Activated B cell treated with CpG ODN at 0.5 μM for 24 hours (primary cell): ENCODE measurements around the gene EEF1AKMT3. TPM values are rescaled to one million over a fixed set of nuclear protein-coding genes. Genes with fewer than 3 reads are reported as not detected.
A peak's percentile ranks its signal among the peaks of the same experiment; 100 is the strongest.
"Not testable (repeated sequence)": the region's sequence is repeated elsewhere in the genome, so short reads cannot be mapped to it uniquely, and the experiment has no call there.

Source experiments
- ATAC-seq: fragments of 200-7000 bp; cut with Tn5 transposase; one replicate; pipeline ENCODE4 v1.10.0; 2021; ENCODE audit warnings: low read depth, mild to moderate bottlenecking, moderate library complexity
- CTCF ChIA-PET: fragments of 350-600 bp; sonication (Branson Sonifier 250); formaldehyde crosslinking; loops from one replicate; lab custom pipeline; 2021; ENCODE audit warnings: antibody characterized with exemption; lab: Charles Lee
- POLR2A ChIA-PET: fragments of 350-600 bp; sonication (Branson Sonifier 250); formaldehyde crosslinking; loops from one replicate; lab custom pipeline; 2021; ENCODE audit warnings: antibody characterized with exemption; lab: Charles Lee
- DNase-seq: peaks from one replicate; pipeline ENCODE4 v3.0.0; 2022
- H3K27ac Mint-ChIP-seq: one replicate; pipeline ENCODE4 v1.8.0; 2020; ENCODE audit warnings: mixed read lengths
- H3K27me3 Mint-ChIP-seq: one replicate; pipeline ENCODE4 v1.8.0; 2021; ENCODE audit warnings: mixed read lengths
- H3K36me3 Mint-ChIP-seq: one replicate; pipeline ENCODE4 v1.8.0; 2021; ENCODE audit warnings: low read depth, mixed read lengths
- H3K4me1 Mint-ChIP-seq: one replicate; pipeline ENCODE4 v1.8.0; 2021; ENCODE audit warnings: mixed read lengths
- H3K4me3 Mint-ChIP-seq: one replicate; pipeline ENCODE4 v1.8.0; 2020; ENCODE audit warnings: mild to moderate bottlenecking, mixed read lengths
- H3K9me3 Mint-ChIP-seq: one replicate; pipeline ENCODE4 v1.8.0; 2020; ENCODE audit warnings: mixed read lengths
- CTCF ChIP-seq: fragments of 200-600 bp; IDR thresholded peaks from one replicate; pipeline ENCODE4 v1.8.0; 2022; ENCODE audit warnings: antibody characterized with exemption, mild to moderate bottlenecking
- intact Hi-C: fragments of 100-400 bp; cut with micrococcal nuclease; formaldehyde crosslinking; loops from one replicate; pipeline ENCODE4 v1.15.1; 2024
- total RNA-seq: library from RNA; stranded (reverse); gene quantifications from 2 replicates; pipeline ENCODE4 v1.2.3, GENCODE V29; 2022

EEF1AKMT3 gene
- total RNA-seq, 1 donor from 2014 or later: 0.60 TPM

- intact Hi-C loops: no loop called here
- no peak for TF ChIP-seq CTCF
- Mint-ChIP-seq H3K4me1 (peaks cover 40% of the 10 kb centered on the region), H3K9me3 (no peaks in the 10 kb centered on the region), H3K36me3 (peaks cover 31% of the 10 kb centered on the region), H3K27me3 (peaks cover 10% of the 10 kb centered on the region), H3K27ac (no peak overlapping the region), H3K4me3 (peak overlapping the region; percentile 38)
- ATAC-seq (no peak), DNase-seq (no peak)
- ChIA-PET CTCF (no interaction called here), POLR2A (interaction anchor here (1.2 to 6.7 kb wide), 2 partner anchors 13 kb away, joined by 3 to 34 read pairs; partner anchors contain the start of genes MARCHF9 and TSFM)
Observed at GRCh38 chr12:57769594-57769993, 2.8 kb upstream of the EEF1AKMT3 start.

GRCh38 chr12:57770734-57771133 is 1.7 kb upstream of the EEF1AKMT3 start:
- H3K9me3 Mint-ChIP-seq: no peaks in the 10 kb centered on the region
- H3K4me1 Mint-ChIP-seq: peaks cover 29% of the 10 kb centered on the region
- DNase-seq (no peak), ATAC-seq (no peak)
- peaks cover 31% of the 10 kb centered on the region for H3K36me3 Mint-ChIP-seq
- intact Hi-C loops: no loop called here
- peaks cover 9% of the 10 kb centered on the region for H3K27me3 Mint-ChIP-seq
- TF ChIP-seq CTCF: no peak
- peak overlapping the region; percentile 44 for H3K4me3 Mint-ChIP-seq
- H3K27ac Mint-ChIP-seq: no peak overlapping the region
- ChIA-PET POLR2A (interaction anchor here (1.2 to 6.7 kb wide), 2 partner anchors 12 to 14 kb away, joined by 3 to 34 read pairs; partner anchors contain the start of genes MARCHF9 and TSFM), CTCF (no interaction called here)

- H3K9me3 Mint-ChIP-seq: no peaks in the 10 kb centered on the region
- H3K4me3 Mint-ChIP-seq: peak overlapping the region; percentile 98
- H3K4me1 Mint-ChIP-seq: peaks cover 25% of the 10 kb centered on the region
- TF ChIP-seq CTCF: no peak
- intact Hi-C loops: no loop called here
- POLR2A ChIA-PET: interaction anchor here (0.9 to 1.3 kb wide), 4 partner anchors 10 to 73 kb away, joined by 4 to 11 read pairs (median 7); partner anchors contain the start of gene TSFM
- CTCF ChIA-PET: no interaction called here
- DNase-seq (no peak), ATAC-seq (peak; percentile 75)
- H3K36me3 Mint-ChIP-seq: peaks cover 31% of the 10 kb centered on the region
- H3K27ac Mint-ChIP-seq: peak overlapping the region; percentile 98
- peaks cover 6% of the 10 kb centered on the region for H3K27me3 Mint-ChIP-seq
Observed at GRCh38 chr12:57771236-57771872, 1.1 kb upstream of the EEF1AKMT3 start.

- Mint-ChIP-seq H3K9me3 (no peaks in the 10 kb centered on the region), H3K4me3 (peak within 1 kb of the TSS; percentile 98), H3K4me1 (peaks cover 19% of the 10 kb centered on the region), H3K36me3 (peaks cover 31% of the 10 kb centered on the region), H3K27me3 (peaks cover under 1% of the 10 kb centered on the region), H3K27ac (peak within 1 kb of the TSS; percentile 98)
- intact Hi-C loops: loop anchor here (1.0 kb wide), 4 partner anchors 10 to 28 kb away; partner anchors contain the start of genes CDK4 and TSFM
- POLR2A ChIA-PET: interaction anchor here (0.5 to 1.3 kb wide), 12 partner anchors 9 to 317 kb away, joined by 3 to 11 read pairs (median 4); partner anchors contain the start of genes CDK4, CTDSP2, INHBE and TSFM
- DNase-seq (peak; percentile 81), ATAC-seq (peak; percentile 91)
- TF ChIP-seq CTCF: no peak
- CTCF ChIA-PET: interaction anchor here (0.7 kb wide), 1 partner anchor 133 kb away, joined by 4 read pairs; no protein-coding TSS in a partner anchor
Observed at GRCh38 chr12:57771873-57772428, 463 bp upstream of the EEF1AKMT3 start, which contains the start of gene METTL1. METTL1 (minus strand) TSS chr12:57772105; CDS start chr12:57772083, 22 bp downstream.

- H3K27ac Mint-ChIP-seq, ATAC-seq, H3K9me3 Mint-ChIP-seq, H3K4me3 Mint-ChIP-seq, DNase-seq, H3K27me3 Mint-ChIP-seq, intact Hi-C loops: not testable (repeated sequence)
- peaks cover 16% of the 10 kb centered on the region for H3K36me3 Mint-ChIP-seq
- CTCF ChIA-PET: interaction anchor here (1.9 kb wide), 1 partner anchor 18 kb away, joined by 5 read pairs; no protein-coding TSS in a partner anchor
- H3K4me1 Mint-ChIP-seq: peaks cover 18% of the 10 kb centered on the region
- POLR2A ChIA-PET: interaction anchor here (0.7 kb wide), 1 partner anchor 53 kb away, joined by 8 read pairs; no protein-coding TSS in a partner anchor
Observed at GRCh38 chr12:57774634-57775033, 2.2 kb downstream of the EEF1AKMT3 start.
